GM04504 (cell line): ENCODE measurements around the gene SNCA.

Experiments
- DNase-seq: peaks from one replicate; pipeline ENCODE4 v3.0.0-alpha.2; 2012; ENCODE audit warnings: low read depth

The SNCA gene

DNA sequence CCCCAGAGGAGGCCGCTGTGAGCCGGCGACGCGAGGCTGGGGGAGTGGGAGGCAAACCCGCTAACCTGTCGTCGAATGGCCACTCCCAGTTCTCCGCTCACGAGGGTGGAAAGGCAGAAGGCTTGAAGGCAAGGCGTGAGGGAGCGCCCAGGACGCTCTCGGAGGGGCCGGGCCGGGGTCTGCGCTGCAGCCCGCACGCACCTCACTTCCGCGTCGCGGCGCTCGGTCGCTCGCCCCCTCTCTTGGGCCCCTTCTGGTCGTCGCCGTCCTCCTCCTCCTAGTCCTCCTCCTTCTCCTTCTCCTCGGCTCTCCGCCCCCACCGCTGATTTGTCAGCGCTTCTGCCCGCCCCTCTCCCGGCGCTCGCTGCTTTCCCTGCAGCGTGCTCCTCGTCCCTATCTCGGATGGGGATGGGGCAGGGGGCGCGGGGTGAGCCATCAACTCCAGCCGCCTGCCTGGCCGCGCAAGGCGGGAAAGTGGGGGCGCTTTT lies at the start of gene SNCA:
Gene SNCA, minus strand, starts transcription at position 265 of the 488 bp plus-strand sequence. CDS start 1,494 bp downstream, outside the sequence.
- no peak for DNase-seq

DNA sequence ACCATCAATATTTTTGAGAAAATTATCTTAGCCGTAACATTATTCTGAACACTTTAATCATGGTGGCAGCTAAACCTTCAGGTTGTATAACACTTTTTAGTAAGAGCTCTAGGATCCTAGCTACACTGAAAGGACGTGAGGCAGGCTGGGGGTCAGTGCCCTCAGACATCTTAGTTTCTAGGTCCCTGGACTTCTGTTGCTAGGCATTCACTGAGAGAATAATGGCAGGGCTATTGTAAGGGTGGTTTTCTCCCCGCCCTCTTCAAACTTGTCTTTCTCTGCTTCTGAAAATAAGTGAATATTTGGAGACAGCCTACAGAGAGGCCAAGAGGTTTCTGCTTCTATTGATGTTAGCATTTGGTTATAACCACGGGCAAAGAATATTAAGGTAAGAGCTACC lies 42.3 kb upstream of the SNCA start:
- DNase-seq: no peak

DNA sequence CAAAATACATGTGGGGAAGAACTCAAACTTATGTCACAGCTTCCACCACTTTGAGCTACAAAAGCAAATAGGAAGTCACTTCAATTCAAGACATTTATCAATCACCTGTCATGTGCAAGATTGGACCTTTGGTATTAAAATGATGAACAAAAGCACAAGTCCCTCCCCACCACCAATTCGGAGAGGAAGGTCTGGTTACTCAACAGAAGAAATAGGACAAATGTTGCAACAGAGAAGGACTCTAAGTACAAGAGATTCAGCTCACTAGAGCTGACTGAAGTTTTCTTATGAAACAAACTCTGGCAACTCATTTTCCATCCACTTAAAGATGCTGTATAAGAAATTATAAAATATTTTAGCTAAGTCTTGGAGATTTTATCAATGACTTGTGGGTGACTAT lies 41.6 kb upstream of the SNCA start:
- DNase-seq: no peak

DNA sequence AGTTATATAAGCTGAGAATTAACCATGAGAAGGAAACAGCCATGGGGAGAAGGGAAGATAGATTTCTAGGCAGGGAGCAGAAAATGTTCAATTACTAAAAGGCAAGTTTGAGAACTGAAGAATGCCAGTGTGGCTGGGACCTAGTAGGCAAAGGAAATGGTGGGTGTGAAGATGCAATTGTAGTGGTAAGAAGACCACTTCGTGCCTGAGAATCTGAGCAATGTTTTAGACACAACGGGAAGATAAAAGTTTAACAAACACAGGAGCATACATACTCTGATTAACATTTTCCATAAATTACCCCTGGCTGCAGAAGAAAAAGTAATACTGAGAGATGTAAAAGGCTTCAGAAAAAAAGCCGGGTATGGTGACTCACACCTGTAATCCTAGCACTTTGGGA lies 39.6 kb upstream of the SNCA start:
- no peak for DNase-seq

DNA sequence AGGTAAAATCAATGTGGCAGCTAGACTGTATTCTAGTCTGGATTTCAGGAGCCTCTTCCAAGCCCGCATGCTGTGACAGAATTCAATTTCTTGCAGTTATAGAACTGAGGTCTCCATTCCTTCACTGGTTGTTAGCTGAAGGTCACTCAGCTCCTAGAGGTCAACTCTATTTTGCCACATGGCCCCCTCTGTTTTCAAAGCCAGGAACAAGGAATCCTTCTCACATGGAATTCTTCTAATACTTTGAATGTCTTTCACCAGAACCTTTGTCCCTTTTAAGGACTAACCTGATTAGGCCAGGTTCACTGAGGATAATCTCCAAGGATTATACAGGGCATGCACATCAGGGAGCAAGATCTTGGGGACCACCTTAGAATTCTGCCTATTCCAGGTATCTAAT lies 34.2 kb upstream of the SNCA start:
- DNase-seq: no peak

DNA sequence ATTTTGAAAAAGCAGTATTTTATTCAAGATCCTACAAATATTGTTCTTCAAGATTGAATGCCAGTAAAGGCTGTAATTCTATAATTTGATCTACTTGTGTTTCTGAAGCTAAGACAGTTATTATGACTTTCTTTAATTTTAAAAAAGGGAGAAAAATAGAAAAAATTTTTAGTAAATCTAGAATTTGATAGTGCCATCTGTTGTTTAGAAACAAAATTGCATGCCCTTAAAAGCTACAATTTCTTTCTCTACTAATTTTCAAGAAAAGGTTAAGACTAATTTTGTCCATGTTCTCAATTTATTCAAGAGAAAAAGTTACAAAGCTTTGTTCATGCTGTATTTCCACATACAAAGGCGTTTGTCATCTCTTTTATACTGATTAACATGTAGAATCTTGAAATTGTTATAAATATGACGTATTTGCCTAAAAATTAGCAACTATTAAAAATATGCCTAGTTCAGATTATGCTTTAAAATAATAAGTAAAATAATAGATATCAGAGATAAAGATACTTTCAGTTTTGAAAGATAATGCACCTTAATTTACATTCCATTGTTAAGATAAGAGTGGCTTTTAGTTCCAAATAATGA lies 32.1 kb upstream of the SNCA start:
- no peak for DNase-seq

DNA sequence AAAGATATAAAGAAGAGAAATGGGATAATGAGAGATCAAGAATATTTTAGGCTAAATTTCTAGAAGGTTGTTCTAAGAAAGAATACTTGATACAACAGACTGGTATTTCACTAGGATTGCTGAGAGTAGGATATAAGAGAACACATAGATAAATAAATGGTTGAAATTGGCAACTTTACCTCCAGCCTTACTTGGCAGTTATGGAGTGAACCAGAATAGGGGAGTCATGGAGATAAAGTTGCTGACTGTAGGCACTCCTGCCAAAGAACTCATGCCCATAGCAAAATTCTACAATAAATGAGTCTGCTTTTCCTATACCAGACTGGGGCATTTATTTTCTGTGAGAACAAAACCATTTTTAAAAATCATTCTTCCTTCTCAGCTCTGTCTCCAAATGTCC lies 31.3 kb upstream of the SNCA start:
- no peak for DNase-seq

DNA sequence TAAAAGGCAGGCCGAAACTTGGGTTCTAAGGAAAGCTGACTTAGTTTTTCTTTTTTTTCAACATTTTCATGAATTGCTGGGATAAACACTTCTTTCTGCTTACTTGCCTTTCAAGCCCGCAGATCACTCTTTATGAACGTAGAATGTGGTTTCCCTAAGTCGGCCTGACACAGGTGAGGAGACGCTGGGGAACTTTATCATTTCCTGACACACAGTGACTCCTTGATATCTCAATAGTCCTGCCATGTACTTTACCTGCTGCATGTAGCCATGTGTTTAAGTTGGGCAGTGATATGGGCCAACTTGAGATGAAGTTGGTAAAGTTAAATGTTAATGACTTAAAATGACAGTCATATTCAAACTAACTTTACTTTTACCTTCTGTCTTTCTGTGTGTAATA lies 26.6 kb upstream of the SNCA start:
- no peak for DNase-seq

DNA sequence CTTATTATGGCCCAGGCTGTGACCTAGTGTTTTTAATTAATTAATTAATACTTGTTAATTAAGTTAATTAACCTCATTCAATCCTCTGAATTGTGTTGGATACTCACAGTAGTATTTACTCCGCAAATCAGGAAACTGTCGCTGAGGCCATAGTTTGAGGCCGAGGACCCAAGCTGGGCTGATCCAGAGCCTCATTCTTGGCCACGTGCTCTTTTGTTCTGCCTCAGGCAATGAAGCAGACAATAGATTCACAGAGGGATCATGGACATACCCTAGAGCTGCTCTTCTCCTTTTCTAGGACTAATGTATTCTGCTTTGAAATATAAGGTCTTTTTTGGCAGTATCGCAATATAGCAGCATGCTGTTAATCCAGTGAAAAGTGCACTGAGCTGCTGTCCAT lies 24.0 kb upstream of the SNCA start:
- no peak for DNase-seq

DNA sequence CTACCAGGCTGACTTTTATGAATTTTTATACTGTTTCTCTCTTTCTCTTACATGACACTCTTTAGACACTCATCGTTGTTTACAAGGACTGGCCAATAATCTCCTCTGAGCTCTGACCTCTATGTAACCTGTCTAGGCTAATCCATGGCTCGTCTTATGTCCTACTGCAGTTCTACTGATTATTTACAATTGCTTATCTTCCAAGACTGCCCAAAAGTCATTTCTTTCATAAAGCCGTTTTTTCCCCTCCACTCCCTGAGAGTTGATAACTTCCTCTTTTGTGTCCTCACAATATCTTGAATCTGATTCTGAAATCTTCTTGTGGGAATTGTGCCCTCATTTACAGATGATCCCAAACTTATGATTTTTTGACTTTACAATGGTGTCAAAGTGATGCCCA lies 18.3 kb upstream of the SNCA start:
- DNase-seq: no peak

DNA sequence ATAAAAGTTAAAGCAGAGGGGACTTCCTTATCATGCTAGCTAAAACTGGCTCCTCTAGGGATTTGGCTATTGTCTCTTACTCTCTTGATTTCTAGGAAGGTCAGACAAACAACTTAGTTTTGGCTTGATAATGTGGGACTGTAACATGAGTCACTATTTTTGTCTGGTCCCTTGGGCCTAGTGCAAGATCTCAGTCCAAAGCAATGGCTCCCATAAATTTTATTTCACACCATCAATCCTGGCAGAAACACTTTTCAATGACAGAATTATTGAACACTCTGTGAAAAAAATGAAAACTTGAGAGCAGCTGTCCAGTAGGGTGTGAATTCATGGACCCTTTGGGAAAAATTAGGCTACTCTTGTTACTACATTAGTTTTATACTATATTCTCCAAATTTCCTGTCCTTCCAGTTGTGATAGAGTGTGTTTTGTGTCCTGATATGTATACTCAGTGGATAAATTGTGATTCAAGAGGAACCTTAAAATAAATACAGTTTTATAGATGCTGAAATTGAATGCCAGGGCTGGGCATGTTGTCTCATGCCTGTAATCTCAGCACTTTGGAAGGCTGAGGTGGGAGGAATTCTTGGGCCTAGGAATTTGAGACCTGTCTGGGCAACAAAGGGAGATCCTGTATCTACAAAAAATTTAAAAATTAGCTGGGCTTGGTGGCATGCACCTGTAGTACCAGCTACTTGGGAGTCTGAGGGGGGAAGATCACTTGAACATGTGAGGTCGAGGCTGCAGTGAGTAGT lies 10.8 kb upstream of the SNCA start:
- DNase-seq: no peak

DNA sequence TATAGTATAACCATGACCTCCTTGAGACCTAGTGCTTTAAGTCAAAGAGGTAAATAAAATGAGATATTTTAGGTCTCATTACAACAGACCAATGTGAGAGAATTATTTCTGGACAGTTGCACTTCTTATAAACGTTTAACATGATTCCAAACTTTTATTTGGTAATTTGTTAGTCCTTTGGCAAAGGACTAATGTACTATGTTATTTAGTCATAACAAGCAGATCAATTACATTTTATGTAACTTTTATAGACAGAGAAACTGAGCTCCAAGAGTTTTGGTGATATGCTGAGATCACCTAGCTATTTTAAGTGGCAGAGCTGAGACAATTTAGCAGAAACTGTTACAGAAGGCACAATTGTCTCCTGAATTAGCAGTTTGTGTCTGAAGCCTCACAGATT lies 2.6 kb upstream of the SNCA start:
- DNase-seq: no peak

DNA sequence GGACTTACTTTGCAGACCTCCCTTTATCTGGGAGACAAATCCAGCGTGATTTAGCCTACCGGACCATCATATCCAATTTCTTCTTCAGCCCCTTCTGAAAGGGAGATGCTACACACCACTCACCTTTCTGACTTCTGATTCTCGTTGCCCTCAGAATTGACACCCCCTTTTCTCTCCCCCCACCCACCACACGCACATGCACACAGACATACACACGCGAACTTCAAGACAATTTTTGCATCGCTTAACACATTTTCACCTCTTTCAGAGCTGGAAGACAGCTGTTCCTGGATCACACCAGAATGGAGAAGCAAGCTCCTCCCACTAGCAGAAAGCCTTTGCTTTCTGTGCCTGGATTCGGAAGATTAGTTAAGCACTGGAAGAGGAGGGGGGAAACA lies 1.0 kb upstream of the SNCA start:
- DNase-seq: no peak

DNA sequence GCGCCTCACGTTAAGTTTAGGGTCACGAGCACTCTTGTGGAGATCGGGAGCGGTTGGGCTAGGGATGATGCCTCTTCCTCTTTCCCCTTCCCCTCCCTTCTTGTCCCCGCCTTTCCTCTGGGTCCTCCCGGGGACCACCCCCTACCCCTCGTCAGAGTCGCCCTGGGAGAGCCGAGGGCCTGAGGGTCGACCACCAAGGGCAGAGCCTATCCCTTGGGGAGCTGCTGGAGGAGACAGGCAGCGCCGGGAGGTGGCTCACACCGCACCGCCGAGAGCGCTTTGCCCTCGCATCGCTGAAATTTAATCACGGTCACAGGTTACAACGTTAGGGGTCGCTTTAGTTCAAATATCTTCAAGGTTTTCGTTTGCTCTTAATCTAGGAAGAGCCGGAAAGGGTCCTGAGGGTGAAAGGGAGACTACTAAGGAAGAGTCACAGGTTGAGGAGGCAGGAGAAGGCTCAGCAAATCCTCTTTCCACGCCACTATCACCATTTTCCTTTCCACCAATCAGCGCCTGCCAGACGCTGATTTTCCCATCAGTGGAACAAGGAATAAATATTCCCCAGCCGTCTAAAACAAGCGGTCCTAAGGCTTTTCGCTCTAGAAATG lies 528 bp upstream of the SNCA start:
- no peak for DNase-seq

DNA sequence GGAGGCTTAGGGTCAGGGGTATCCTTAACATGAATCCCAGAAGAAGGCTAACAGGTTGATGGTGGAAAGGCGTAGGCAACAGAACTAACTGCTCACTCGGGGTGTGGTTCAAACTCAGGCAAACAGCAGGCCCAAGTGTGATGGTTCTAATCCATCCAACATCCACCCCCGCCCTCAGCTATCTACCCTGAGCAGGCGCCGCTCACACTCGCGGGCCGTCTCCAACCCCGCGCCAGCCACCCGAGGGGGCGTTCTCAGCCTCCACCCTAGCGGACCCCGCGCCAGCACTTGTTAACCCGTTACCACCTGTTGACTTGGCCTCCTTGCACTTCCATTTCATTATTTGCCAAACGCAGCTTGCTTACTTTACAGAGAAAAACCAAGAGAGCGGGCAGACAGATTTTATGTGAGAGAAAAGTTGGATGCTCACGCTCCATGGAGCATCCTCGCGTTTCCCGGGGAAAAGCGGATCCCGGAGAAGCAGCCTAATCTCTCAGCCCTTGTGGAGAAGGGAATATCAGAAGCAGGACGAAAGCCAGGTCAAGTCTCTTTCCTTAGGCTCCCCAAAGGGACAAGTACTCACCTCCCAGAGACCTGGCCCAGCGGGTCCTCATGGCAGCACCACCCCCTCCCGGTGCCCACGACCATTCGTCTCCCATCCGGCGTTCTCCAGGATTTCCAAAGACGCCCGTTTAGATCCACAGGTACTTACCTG lies 773 bp downstream of the SNCA start:
- DNase-seq: no peak

DNA sequence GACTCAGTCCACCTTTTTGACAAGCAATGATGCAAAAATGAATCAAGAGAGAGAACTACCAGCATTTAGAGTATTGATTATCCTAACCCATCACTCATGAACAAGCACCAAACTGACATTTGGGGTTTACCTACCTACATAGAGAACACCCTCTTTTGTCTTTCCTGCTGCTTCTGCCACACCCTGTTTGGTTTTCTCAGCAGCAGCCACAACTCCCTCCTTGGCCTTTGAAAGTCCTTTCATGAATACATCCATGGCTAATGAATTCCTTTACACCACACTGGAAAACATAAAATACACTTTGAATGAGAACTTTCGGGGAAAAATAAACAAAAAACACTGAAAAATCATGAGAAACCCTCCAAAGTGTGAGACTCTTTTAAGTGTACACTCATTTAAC lies 1.5 kb downstream of the SNCA start:
- no peak for DNase-seq

DNA sequence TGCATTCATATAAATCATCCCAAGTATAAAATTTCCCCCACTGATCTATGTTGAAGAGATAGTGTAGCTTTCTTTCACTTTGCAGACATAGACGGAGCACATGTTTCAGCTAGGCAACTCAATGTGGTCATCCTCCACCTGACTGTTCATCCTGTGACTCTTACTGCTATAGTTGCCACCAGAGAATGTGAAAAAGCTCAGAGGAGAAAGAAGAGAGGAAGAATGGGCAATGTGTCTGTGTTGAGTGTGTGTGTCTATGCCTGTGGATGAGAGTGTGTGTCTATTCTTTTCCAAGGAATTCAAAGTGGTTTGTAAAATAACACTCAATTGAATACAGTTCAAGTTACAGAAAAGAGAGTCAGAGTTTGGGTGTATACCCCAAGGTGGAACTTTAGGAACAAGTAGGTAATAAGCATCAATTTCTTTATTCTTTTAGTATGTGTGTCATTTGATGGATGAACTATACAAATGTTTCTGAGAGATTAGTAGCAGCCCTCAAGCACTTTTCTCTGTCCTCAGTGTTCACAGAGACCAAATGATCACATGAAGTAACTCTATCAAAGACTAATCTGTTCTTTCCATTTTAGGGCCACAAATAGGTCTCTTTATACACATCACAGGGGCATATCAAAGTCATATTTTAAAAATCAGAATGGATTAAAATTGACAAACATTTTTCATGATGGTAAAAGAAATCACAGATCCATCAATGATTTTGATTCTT lies 2.3 kb downstream of the SNCA start:
- DNase-seq: no peak

DNA sequence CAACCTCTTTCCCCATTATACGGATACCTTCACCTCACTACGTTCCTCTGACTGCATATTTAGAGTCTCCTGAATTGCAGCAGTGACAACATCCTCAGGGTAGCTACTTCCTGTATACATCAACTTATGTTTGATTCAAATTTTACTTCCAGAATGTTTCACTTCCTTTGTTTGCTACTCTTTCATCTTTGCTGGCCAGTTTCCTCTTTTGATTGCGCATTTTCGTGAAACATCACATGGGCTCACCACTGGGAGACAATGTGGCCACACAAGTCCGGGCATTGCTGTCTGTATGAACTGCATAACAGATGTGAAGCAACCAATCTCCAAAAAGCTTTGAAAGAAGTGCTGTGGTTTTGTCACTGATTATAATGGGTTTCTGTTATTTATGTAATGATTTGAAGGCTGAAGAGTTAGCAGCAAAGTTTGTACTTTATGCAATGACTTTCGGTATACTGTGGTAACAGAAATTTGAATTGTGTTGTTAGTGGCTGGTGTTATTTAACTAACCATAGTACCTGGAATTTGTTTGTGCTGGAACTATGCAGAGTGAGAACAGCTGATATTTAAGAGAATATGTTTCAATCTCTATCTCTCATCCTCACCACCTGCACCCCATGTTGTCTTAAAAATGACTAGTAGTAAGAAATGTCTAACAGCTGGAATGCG lies 7.4 kb downstream of the SNCA start:
- DNase-seq: no peak

DNA sequence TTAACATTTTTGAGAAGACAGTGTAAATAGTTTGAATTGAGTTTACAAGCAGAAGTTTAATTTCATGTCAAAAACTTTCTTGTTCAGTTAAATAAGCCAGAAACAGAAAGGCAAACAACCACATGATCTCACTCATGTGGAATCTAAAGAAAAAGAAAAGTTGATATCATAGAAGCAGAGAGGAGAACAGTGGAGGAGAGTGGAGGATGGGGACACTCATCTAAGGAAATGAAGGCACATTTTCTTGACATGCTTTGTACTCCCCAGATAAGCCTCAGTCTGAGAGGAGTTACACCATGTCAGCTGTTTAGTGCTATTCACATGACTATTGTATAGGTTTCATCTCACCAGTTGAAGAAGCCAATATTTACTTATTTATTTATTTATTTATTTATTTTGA lies 13.5 kb downstream of the SNCA start:
- no peak for DNase-seq

DNA sequence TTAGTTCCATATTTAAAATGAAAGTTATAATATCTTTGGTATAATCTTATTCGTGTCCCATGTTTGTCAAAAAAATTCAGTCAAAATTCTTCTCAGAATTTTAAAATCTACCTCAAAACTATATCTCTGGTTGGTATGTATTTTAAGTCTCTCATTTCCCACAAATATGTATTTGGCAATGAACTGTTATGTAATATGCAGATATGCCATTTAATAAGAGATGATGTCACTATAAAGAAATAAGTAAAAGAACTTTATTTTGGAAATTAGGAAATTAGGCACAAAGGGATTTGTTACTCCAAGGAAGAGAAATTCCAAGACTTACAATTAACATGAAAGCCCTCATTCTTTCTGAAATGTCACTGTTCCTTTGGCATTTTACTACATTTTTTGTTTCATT lies 15.3 kb downstream of the SNCA start:
- DNase-seq: no peak

DNA sequence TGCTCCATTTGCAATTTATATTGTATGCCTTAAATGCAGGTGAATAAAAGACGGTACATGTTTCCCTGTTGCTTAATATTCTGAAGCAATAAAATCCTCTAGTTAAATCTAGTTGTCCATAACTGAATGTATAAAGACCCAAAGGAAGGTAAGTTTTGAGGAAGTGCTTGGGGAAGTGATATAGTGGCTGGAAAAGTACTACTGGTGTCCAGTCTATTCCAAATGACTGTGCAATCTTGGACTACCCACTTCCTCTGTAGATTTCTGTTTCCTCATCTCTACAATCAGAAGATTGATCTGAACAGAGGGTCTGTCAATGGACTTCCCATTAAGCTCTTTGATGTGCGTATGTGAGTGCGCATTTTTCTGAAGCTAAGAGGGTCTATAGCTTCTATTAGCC lies 17.0 kb downstream of the SNCA start:
- no peak for DNase-seq

DNA sequence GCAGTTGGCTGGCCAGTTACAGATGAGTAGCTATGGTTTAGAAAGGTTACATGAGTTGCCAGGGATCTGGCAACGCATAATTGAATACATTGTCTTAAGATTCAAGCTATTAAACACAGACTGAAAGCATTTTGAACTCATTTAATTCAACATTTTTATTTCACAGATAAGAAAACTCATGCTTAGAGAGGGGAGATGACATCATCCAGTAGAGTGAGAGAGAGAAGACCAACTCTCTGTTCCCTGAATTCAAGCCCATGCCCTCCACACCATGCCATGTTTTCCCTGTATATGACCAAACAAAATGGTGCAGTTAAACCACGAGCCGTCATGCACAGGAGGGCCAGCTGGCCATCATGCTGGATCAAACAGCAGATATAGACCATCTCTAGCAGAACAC lies 22.6 kb downstream of the SNCA start:
- DNase-seq: no peak
